GM12874 (cell line): ENCODE measurements around the gene SMARCA4.

Source experiments
- TF ChIP-seq, protein P1 (sequence below): IDR thresholded peaks from 2 replicates; pipeline ENCODE4 v1.5.1; 2011; ENCODE audit warnings: low read depth, mild to moderate bottlenecking, control low read depth, low read length, moderate library complexity; ENCODE audit not compliant: insufficient read depth

The SMARCA4 gene

GRCh38 chr19:11098327-11098726 lies 137.5 kb downstream of the SMARCA4 start:
- TF ChIP-seq, protein P1, sequence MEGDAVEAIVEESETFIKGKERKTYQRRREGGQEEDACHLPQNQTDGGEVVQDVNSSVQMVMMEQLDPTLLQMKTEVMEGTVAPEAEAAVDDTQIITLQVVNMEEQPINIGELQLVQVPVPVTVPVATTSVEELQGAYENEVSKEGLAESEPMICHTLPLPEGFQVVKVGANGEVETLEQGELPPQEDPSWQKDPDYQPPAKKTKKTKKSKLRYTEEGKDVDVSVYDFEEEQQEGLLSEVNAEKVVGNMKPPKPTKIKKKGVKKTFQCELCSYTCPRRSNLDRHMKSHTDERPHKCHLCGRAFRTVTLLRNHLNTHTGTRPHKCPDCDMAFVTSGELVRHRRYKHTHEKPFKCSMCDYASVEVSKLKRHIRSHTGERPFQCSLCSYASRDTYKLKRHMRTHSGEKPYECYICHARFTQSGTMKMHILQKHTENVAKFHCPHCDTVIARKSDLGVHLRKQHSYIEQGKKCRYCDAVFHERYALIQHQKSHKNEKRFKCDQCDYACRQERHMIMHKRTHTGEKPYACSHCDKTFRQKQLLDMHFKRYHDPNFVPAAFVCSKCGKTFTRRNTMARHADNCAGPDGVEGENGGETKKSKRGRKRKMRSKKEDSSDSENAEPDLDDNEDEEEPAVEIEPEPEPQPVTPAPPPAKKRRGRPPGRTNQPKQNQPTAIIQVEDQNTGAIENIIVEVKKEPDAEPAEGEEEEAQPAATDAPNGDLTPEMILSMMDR = no peak

DNA sequence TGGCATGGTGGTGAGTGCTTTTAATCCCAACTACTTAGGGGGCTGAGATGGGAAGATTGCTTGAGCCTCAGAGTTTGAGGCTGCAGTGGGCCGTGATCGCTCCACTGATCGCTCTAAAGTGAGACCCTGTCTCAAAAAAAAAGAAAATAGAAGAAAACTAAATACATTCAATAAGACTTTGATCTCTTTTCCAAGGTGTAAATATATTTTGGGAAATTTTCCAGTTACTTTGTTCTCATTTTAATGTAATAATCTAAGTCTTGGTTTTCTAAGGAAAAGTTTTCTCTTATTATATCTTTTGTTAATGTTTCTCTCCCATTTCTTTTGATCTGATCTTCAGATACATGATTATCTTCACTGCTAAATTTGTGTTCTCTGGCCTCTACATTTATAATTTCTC lies 138.0 kb downstream of the SMARCA4 start:
- TF ChIP-seq, protein P1 = no peak

- TF ChIP-seq, protein P1 = no peak
Observed at GRCh38 chr19:11100049-11100448, 139.2 kb downstream of the SMARCA4 start.

- TF ChIP-seq, protein P1 = no peak
Observed at GRCh38 chr19:11101057-11101456, 140.2 kb downstream of the SMARCA4 start.

- TF ChIP-seq, protein P1 = no peak
Observed at GRCh38 chr19:11102944-11103343, 142.1 kb downstream of the SMARCA4 start.

DNA sequence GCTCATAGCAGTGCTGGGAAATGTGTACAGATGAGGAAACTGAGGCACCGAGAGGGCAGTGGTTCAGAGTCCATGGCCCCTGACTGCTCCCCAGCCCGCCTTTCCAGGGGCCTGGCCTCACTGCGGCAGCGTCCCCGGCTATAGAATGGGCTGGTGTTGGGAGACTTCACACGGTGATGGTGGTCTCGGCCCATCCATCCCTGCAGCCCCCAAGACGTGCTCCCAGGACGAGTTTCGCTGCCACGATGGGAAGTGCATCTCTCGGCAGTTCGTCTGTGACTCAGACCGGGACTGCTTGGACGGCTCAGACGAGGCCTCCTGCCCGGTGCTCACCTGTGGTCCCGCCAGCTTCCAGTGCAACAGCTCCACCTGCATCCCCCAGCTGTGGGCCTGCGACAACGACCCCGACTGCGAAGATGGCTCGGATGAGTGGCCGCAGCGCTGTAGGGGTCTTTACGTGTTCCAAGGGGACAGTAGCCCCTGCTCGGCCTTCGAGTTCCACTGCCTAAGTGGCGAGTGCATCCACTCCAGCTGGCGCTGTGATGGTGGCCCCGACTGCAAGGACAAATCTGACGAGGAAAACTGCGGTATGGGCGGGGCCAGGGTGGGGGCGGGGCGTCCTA lies 144.3 kb downstream of the SMARCA4 start:
- TF ChIP-seq, protein P1 = no peak

- TF ChIP-seq, protein P1 = no peak
Observed at GRCh38 chr19:11106477-11106876, 145.6 kb downstream of the SMARCA4 start.
